Ishikawa (cell line): ENCODE data around the gene ARSB.

Experiments
- CREB1 ChIP-seq: IDR thresholded peaks from 2 replicates; pipeline ENCODE4 v1.6.1; 2012; ENCODE audit warnings: low read depth
- EGR1 ChIP-seq: IDR thresholded peaks from 2 replicates; pipeline ENCODE4 v1.6.1; 2012
- EP300 ChIP-seq: IDR thresholded peaks from 2 replicates; pipeline ENCODE4 v1.6.1; 2012; ENCODE audit warnings: borderline replicate concordance
- FOXM1 ChIP-seq: IDR thresholded peaks from 2 replicates; pipeline ENCODE4 v1.6.1; 2012; ENCODE audit warnings: low read depth, borderline replicate concordance
- TAF1 ChIP-seq: IDR thresholded peaks from 2 replicates; pipeline ENCODE4 v1.6.1; 2012; ENCODE audit warnings: low read depth, mild to moderate bottlenecking
- TEAD4 ChIP-seq: IDR thresholded peaks from 2 replicates; pipeline ENCODE4 v1.6.1; 2012
- YY1 ChIP-seq: IDR thresholded peaks from 2 replicates; pipeline ENCODE4 v1.6.1; 2012; ENCODE audit warnings: low read depth
- ZBTB7A ChIP-seq: IDR thresholded peaks from 2 replicates; pipeline ENCODE4 v1.6.1; 2012; ENCODE audit warnings: low read depth
- TF ChIP-seq, protein P1 (sequence below): IDR thresholded peaks from 2 replicates; pipeline ENCODE4 v1.6.1; 2012; ENCODE audit warnings: low read depth, mild to moderate bottlenecking
- TF ChIP-seq, protein P2 (sequence below): IDR thresholded peaks from 2 replicates; pipeline ENCODE4 v1.6.1; 2012

DNA sequence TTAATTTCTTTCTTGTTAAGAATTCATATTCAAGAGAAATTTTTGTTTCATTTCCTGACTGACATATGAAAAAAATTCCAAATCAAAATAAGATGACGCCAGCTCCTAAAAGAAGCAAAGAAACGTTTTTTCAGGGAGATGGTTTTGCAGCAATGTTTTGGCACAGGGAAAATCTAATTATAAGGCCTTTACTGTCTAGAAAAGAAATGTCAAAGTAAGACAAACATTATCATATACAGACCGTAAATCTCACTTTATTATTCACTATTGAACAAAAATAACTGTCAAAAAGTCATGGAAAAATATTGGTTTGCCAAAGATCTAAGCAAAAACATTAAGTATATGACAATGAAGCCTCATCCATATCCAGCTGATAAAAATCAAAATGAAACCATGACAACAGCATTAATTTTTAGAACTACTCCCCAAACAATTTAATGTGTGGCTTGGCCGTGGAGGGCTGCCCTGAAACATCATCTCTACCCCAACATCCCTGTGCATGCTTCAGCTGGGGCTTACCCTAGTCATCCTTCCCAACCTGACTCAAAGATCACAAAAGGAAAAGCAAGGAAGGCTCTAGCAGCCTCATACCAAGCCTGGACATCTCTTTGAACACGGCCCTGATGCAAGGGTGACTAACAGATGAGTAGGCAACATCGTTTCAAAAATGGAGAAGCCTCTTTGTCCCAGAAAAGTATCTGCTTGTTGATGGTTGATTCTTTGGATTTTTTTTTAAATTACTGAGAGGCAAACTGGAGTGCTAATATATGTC lies 95.6 kb downstream of the ARSB start:
- TF ChIP-seq TAF1 = no peak
- TF ChIP-seq EP300 = no peak
- no peak for TF ChIP-seq EGR1
- no peak for TF ChIP-seq YY1
- TF ChIP-seq, protein P1, sequence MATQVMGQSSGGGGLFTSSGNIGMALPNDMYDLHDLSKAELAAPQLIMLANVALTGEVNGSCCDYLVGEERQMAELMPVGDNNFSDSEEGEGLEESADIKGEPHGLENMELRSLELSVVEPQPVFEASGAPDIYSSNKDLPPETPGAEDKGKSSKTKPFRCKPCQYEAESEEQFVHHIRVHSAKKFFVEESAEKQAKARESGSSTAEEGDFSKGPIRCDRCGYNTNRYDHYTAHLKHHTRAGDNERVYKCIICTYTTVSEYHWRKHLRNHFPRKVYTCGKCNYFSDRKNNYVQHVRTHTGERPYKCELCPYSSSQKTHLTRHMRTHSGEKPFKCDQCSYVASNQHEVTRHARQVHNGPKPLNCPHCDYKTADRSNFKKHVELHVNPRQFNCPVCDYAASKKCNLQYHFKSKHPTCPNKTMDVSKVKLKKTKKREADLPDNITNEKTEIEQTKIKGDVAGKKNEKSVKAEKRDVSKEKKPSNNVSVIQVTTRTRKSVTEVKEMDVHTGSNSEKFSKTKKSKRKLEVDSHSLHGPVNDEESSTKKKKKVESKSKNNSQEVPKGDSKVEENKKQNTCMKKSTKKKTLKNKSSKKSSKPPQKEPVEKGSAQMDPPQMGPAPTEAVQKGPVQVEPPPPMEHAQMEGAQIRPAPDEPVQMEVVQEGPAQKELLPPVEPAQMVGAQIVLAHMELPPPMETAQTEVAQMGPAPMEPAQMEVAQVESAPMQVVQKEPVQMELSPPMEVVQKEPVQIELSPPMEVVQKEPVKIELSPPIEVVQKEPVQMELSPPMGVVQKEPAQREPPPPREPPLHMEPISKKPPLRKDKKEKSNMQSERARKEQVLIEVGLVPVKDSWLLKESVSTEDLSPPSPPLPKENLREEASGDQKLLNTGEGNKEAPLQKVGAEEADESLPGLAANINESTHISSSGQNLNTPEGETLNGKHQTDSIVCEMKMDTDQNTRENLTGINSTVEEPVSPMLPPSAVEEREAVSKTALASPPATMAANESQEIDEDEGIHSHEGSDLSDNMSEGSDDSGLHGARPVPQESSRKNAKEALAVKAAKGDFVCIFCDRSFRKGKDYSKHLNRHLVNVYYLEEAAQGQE = no peak
- TF ChIP-seq, protein P2, sequence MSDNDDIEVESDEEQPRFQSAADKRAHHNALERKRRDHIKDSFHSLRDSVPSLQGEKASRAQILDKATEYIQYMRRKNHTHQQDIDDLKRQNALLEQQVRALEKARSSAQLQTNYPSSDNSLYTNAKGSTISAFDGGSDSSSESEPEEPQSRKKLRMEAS = no peak
- TF ChIP-seq TEAD4 = no peak
- no peak for TF ChIP-seq CREB1
- TF ChIP-seq FOXM1 = no peak
- TF ChIP-seq ZBTB7A = no peak
